Breast epithelium (tissue), 3 donors: ENCODE measurements around the gene AMIGO3.

Experiments
- CTCF ChIP-seq, 3 donors: fragments of 450-650 bp; IDR thresholded peaks; one replicate each; pipeline ENCODE4 v1.5.1; 2016 to 2017; ENCODE audit warnings: antibody characterized with exemption in 3 of 3, mild to moderate bottlenecking in 3 of 3, moderate library complexity in 3 of 3
- POLR2A ChIP-seq: fragments of 450-650 bp; IDR thresholded peaks from one replicate; pipeline ENCODE4 v1.6.1; 2016; ENCODE audit warnings: antibody characterized with exemption, mild to moderate bottlenecking, moderate library complexity

- no peak for TF ChIP-seq POLR2A
- no peak for TF ChIP-seq CTCF (IDR thresholded peaks at IDR 0.05)
Measured at GRCh38 chr3:49703956-49704355, 15.5 kb downstream of the AMIGO3 start.
